ENCODE data around the gene HSPB3.
"Not testable (repeated sequence)": the region's sequence is repeated elsewhere in the genome, so short reads cannot be mapped to it uniquely, and the experiment has no call there.

Gene HSPB3

GRCh38 chr5:54455413-54456157, at the start of gene HSPB3:
TSS of gene HSPB3 (plus strand) at chr5:54455699. CDS start at chr5:54455790, 91 bp downstream.
- no peak for DNase-seq (ENCODE audit: low read depth, low spot score)
- Histone ChIP-seq H3K9me3 (ENCODE audit: low read depth, low read length) (no peaks in the 10 kb centered on the region), H3K36me3 (ENCODE audit: insufficient read depth, low read length) (no peaks in the 10 kb centered on the region), H3K9ac (ENCODE audit: insufficient read length) (no peak within 1 kb of the TSS), H3K4me3 (no peak within 1 kb of the TSS), H3K27ac (no peak within 1 kb of the TSS)
- no peak for TF ChIP-seq EZH2 (IDR thresholded peaks at IDR 0.05)
- no peak for TF ChIP-seq FOXP2 (optimal IDR thresholded peaks at IDR 0.05; ENCODE audit: control extremely low read depth, extremely low read length, insufficient read depth)
- TF ChIP-seq POLR2AphosphoS5 (IDR thresholded peaks at IDR 0.05; ENCODE audit: borderline replicate concordance, low read depth, low read length), result no peak

- DNase-seq (ENCODE audit: low read depth, low spot score), result no peak
- Histone ChIP-seq H3K4me3 (no peak overlapping the region), H3K9me3 (ENCODE audit: low read depth, low read length) (no peaks in the 10 kb centered on the region), H3K27ac (no peak overlapping the region), H3K36me3 (ENCODE audit: insufficient read depth, low read length) (no peaks in the 10 kb centered on the region), H3K9ac (ENCODE audit: insufficient read length) (no peak overlapping the region)
- TF ChIP-seq FOXP2 (optimal IDR thresholded peaks at IDR 0.05; ENCODE audit: control extremely low read depth, extremely low read length, insufficient read depth), result no peak
- TF ChIP-seq EZH2 (IDR thresholded peaks at IDR 0.05), result no peak
- TF ChIP-seq POLR2AphosphoS5 (IDR thresholded peaks at IDR 0.05; ENCODE audit: borderline replicate concordance, low read depth, low read length), result no peak
Measured at GRCh38 chr5:54411176-54411575, 44.3 kb upstream of the HSPB3 start.

GRCh38 chr5:54412913-54413312, 42.6 kb upstream of the HSPB3 start:
- no peak for DNase-seq (ENCODE audit: low read depth, low spot score)
- no peak overlapping the region for H3K4me3 ChIP-seq
- no peaks in the 10 kb centered on the region for H3K9me3 ChIP-seq (ENCODE audit: low read depth, low read length)
- no peak overlapping the region for H3K9ac ChIP-seq (ENCODE audit: insufficient read length)
- TF ChIP-seq POLR2AphosphoS5 (IDR thresholded peaks at IDR 0.05; ENCODE audit: borderline replicate concordance, low read depth, low read length) (no peak), FOXP2 (optimal IDR thresholded peaks at IDR 0.05; ENCODE audit: control extremely low read depth, extremely low read length, insufficient read depth) (no peak), EZH2 (IDR thresholded peaks at IDR 0.05) (no peak)
- H3K27ac ChIP-seq, result no peak overlapping the region
- no peaks in the 10 kb centered on the region for H3K36me3 ChIP-seq (ENCODE audit: insufficient read depth, low read length)

- no peak overlapping the region for H3K4me3 ChIP-seq
- no peak for DNase-seq (ENCODE audit: low read depth, low spot score)
- H3K36me3 ChIP-seq (ENCODE audit: insufficient read depth, low read length), result no peaks in the 10 kb centered on the region
- H3K9me3 ChIP-seq (ENCODE audit: low read depth, low read length), result no peaks in the 10 kb centered on the region
- H3K27ac ChIP-seq, result no peak overlapping the region
- TF ChIP-seq POLR2AphosphoS5 (IDR thresholded peaks at IDR 0.05; ENCODE audit: borderline replicate concordance, low read depth, low read length), result no peak
- no peak for TF ChIP-seq EZH2 (IDR thresholded peaks at IDR 0.05)
- TF ChIP-seq FOXP2 (optimal IDR thresholded peaks at IDR 0.05; ENCODE audit: control extremely low read depth, extremely low read length, insufficient read depth), result no peak
- no peak overlapping the region for H3K9ac ChIP-seq (ENCODE audit: insufficient read length)
Measured at GRCh38 chr5:54415147-54415546, 40.4 kb upstream of the HSPB3 start.

- DNase-seq (ENCODE audit: low read depth, low spot score), result no peak
- Histone ChIP-seq H3K9me3 (ENCODE audit: low read depth, low read length) (no peaks in the 10 kb centered on the region), H3K27ac (no peak overlapping the region), H3K4me3 (no peak overlapping the region), H3K36me3 (ENCODE audit: insufficient read depth, low read length) (no peaks in the 10 kb centered on the region), H3K9ac (ENCODE audit: insufficient read length) (no peak overlapping the region)
- TF ChIP-seq POLR2AphosphoS5 (IDR thresholded peaks at IDR 0.05; ENCODE audit: borderline replicate concordance, low read depth, low read length), result no peak
- no peak for TF ChIP-seq FOXP2 (optimal IDR thresholded peaks at IDR 0.05; ENCODE audit: control extremely low read depth, extremely low read length, insufficient read depth)
- no peak for TF ChIP-seq EZH2 (IDR thresholded peaks at IDR 0.05)
Measured at GRCh38 chr5:54415896-54416601, 39.5 kb upstream of the HSPB3 start.

GRCh38 chr5:54419573-54420423, 35.7 kb upstream of the HSPB3 start:
- not testable (repeated sequence) for H3K27ac ChIP-seq; H3K9ac ChIP-seq (ENCODE audit: insufficient read length); H3K36me3 ChIP-seq (ENCODE audit: insufficient read depth, low read length); H3K9me3 ChIP-seq (ENCODE audit: low read depth, low read length); H3K4me3 ChIP-seq
- DNase-seq (ENCODE audit: low read depth, low spot score), result peak; percentile 62

GRCh38 chr5:54420511-54420910, 35.0 kb upstream of the HSPB3 start:
- H3K9ac ChIP-seq (ENCODE audit: insufficient read length); H3K36me3 ChIP-seq (ENCODE audit: insufficient read depth, low read length); H3K27ac ChIP-seq; H3K4me3 ChIP-seq; H3K9me3 ChIP-seq (ENCODE audit: low read depth, low read length); DNase-seq (ENCODE audit: low read depth, low spot score): not testable (repeated sequence)

- H3K4me3 ChIP-seq, result no peak overlapping the region
- DNase-seq (ENCODE audit: low read depth, low spot score), result no peak
- H3K27ac ChIP-seq, result no peak overlapping the region
- H3K36me3 ChIP-seq (ENCODE audit: insufficient read depth, low read length), result no peaks in the 10 kb centered on the region
- TF ChIP-seq FOXP2 (optimal IDR thresholded peaks at IDR 0.05; ENCODE audit: control extremely low read depth, extremely low read length, insufficient read depth), result no peak
- no peak for TF ChIP-seq POLR2AphosphoS5 (IDR thresholded peaks at IDR 0.05; ENCODE audit: borderline replicate concordance, low read depth, low read length)
- H3K9me3 ChIP-seq (ENCODE audit: low read depth, low read length), result no peaks in the 10 kb centered on the region
- H3K9ac ChIP-seq (ENCODE audit: insufficient read length), result no peak overlapping the region
Measured at GRCh38 chr5:54421976-54422375, 33.5 kb upstream of the HSPB3 start.
